ENCODE data around the gene LGR4. TPM values are rescaled to one million over a fixed set of nuclear protein-coding genes. Genes with fewer than 3 reads are reported as not detected.

The LGR4 gene
- total RNA-seq, 1 donor from 2014 or later, result 36.2 TPM

DNA sequence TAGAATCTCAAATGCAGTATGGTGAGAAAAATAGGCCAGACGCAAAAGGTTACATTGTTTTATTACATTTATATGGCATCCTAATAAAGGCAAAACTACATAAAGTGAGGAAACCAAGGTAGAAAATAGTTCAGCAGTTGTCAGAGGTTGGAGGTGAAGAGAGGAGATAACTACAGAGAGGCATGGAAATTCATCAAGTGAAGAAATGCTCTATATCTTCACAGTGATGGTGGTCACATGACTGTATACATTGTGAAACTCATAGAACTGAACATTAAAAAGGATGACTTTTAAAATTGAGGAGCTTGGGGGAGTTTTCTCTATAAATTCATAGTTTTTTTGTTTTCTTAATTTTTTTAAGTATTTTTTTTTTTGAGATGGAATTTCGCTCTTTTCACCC, 14.4 kb downstream of the LGR4 start:
- Mint-ChIP-seq H3K4me3 (ENCODE audit: unreplicated experiment) (no peak overlapping the region), H3K36me3 (ENCODE audit: low read depth) (no peaks in the 10 kb centered on the region), H3K9me3 (ENCODE audit: low read depth) (no peaks in the 10 kb centered on the region), H3K4me1 (ENCODE audit: low read depth) (peaks cover 88% of the 10 kb centered on the region), H3K27me3 (ENCODE audit: low read depth) (no peaks in the 10 kb centered on the region), H3K27ac (ENCODE audit: unreplicated experiment) (peak overlapping the region; percentile 84)
- TF ChIP-seq, protein P1, sequence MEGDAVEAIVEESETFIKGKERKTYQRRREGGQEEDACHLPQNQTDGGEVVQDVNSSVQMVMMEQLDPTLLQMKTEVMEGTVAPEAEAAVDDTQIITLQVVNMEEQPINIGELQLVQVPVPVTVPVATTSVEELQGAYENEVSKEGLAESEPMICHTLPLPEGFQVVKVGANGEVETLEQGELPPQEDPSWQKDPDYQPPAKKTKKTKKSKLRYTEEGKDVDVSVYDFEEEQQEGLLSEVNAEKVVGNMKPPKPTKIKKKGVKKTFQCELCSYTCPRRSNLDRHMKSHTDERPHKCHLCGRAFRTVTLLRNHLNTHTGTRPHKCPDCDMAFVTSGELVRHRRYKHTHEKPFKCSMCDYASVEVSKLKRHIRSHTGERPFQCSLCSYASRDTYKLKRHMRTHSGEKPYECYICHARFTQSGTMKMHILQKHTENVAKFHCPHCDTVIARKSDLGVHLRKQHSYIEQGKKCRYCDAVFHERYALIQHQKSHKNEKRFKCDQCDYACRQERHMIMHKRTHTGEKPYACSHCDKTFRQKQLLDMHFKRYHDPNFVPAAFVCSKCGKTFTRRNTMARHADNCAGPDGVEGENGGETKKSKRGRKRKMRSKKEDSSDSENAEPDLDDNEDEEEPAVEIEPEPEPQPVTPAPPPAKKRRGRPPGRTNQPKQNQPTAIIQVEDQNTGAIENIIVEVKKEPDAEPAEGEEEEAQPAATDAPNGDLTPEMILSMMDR (IDR thresholded peaks at IDR 0.05), result no peak
- DNase-seq (ENCODE audit: low spot score), result no peak

DNA sequence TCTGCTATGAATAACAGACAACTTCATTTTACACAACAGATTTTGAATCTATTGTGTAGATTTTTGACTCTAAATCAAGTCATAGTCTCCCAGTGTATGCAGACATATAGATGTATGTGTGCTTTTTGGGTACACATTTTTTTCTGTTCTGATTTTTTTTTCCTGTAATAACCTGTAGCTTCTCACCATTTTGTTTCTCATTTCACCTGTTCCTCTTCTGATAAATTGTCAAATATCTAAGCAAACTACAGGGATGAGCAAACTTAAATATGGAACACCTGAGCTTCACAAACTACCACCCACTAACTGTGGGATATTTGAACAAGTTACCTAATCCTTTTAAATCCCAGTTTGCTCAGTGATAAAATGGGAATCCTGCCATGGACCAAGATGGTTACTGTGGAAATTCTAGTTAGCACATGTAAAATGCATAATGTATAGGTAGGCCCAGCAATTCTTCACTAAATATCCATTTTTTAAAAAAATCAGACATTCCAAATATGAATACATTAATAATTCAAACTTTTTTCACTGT, 15.7 kb downstream of the LGR4 start:
- Mint-ChIP-seq H3K36me3 (ENCODE audit: low read depth) (no peaks in the 10 kb centered on the region), H3K4me3 (ENCODE audit: unreplicated experiment) (no peak overlapping the region), H3K9me3 (ENCODE audit: low read depth) (no peaks in the 10 kb centered on the region), H3K27me3 (ENCODE audit: low read depth) (no peaks in the 10 kb centered on the region), H3K27ac (ENCODE audit: unreplicated experiment) (peak overlapping the region; percentile 84), H3K4me1 (ENCODE audit: low read depth) (peaks cover 82% of the 10 kb centered on the region)
- TF ChIP-seq, protein P1 (IDR thresholded peaks at IDR 0.05), result no peak
- no peak for DNase-seq (ENCODE audit: low spot score)

DNA sequence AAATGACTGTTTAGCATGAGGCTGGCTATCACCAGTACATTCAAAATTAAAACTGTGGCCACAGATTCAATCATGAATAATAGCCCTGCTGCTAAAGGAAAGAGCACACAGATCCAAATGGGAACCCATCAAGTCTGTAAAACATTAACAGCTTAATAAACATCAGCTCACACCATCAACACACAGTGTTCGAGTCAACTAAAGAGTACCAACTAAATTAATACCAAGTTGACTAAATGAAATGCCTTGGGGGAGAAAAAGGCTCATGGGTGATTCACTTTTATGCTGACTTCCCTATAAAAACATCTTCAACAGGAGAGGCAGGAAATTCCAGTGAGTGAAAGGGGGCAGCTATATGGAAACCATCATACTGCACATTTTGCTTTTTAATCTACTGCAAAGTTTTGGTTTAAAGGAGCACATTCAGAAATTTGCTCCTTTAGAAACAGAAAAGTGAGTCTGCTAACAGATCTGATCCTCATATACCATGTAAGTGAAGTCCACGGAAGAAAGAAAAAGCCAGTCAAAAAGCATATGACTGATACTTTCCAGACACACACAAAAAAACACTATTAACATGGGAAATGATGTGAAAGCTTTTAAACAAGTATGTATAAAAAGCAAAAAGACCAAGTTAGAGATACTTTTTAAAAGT, 16.3 kb downstream of the LGR4 start:
- peak overlapping the region; percentile 84 for H3K27ac Mint-ChIP-seq (ENCODE audit: unreplicated experiment)

DNA sequence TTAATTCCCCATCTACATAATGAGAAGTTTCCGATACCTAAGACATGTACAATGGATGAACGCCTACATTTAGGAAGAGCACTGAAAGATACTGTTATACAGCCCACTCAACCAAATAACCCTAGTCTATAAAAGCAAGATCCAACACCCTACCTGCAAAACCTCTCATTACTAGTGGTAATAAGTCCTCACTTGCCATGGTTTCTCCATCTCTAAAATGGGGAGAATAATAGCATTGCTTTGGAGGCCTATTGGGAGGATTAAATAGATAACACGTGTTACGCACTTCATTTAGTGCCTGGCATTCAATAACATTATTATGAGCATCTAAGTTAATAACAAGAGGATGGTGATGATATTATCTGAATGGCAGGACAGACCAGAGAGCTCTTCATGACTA, 16.9 kb downstream of the LGR4 start:
- TF ChIP-seq, protein P1 (IDR thresholded peaks at IDR 0.05), result no peak
- H3K36me3 Mint-ChIP-seq (ENCODE audit: low read depth), result no peaks in the 10 kb centered on the region
- H3K4me3 Mint-ChIP-seq (ENCODE audit: unreplicated experiment), result no peak overlapping the region
- H3K27ac Mint-ChIP-seq (ENCODE audit: unreplicated experiment), result peak overlapping the region; percentile 84
- no peaks in the 10 kb centered on the region for H3K27me3 Mint-ChIP-seq (ENCODE audit: low read depth)
- DNase-seq (ENCODE audit: low spot score), result no peak
- H3K9me3 Mint-ChIP-seq (ENCODE audit: low read depth), result no peaks in the 10 kb centered on the region
- peaks cover 84% of the 10 kb centered on the region for H3K4me1 Mint-ChIP-seq (ENCODE audit: low read depth)

More for the DNA sequence above, 16.3 kb downstream of the LGR4 start:
- Mint-ChIP-seq H3K4me1 (ENCODE audit: low read depth) (peaks cover 83% of the 10 kb centered on the region), H3K27me3 (ENCODE audit: low read depth) (no peaks in the 10 kb centered on the region), H3K4me3 (ENCODE audit: unreplicated experiment) (peak overlapping the region; percentile 33), H3K36me3 (ENCODE audit: low read depth) (no peaks in the 10 kb centered on the region), H3K9me3 (ENCODE audit: low read depth) (no peaks in the 10 kb centered on the region)
- TF ChIP-seq, protein P1 (IDR thresholded peaks at IDR 0.05), result no peak
- DNase-seq (ENCODE audit: low spot score), result no peak

DNA sequence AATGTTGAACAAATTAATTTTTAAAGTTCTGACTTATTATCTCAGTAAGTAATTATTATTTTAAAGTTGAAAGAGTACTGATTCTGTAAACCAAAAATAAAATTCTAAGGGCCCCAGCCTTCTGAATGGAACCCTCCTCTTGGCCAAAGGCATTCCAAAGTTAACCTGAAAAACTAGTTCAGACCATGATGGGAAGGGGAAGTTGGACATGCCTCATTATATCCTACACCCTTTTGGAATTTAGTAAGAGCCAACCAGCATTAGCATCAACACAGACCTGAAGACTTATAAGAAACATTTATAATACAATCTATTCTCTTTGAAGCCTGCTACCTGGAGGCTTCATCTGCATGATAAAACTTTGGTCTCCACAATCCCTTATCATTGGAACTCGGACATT, 18.9 kb downstream of the LGR4 start:
- Mint-ChIP-seq H3K9me3 (ENCODE audit: low read depth) (no peaks in the 10 kb centered on the region), H3K27ac (ENCODE audit: unreplicated experiment) (no peak overlapping the region), H3K4me1 (ENCODE audit: low read depth) (peaks cover 71% of the 10 kb centered on the region), H3K4me3 (ENCODE audit: unreplicated experiment) (no peak overlapping the region), H3K36me3 (ENCODE audit: low read depth) (no peaks in the 10 kb centered on the region), H3K27me3 (ENCODE audit: low read depth) (no peaks in the 10 kb centered on the region)
- DNase-seq (ENCODE audit: low spot score), result no peak
- TF ChIP-seq, protein P1 (IDR thresholded peaks at IDR 0.05), result no peak

Data from chondrocyte (in vitro differentiated cells).